HEK293 (cell line): ENCODE data around the gene CRABP2.
A peak's percentile ranks its signal among the peaks of the same experiment; 100 is the strongest.

Source experiments
- BCL11A ChIP-seq: fragments of 450-650 bp; formaldehyde crosslinking; IDR thresholded peaks from 2 replicates; pipeline ENCODE4 v1.5.1; 2016; ENCODE audit warnings: low read depth, missing biosample characterization, missing genetic modification characterization
- BCL6B ChIP-seq: fragments of 450-650 bp; formaldehyde crosslinking; IDR thresholded peaks from 2 replicates; pipeline ENCODE4 v1.5.1; 2017; ENCODE audit warnings: missing biosample characterization, missing genetic modification characterization
- GLIS1 ChIP-seq: fragments of 450-650 bp; formaldehyde crosslinking; IDR thresholded peaks from 2 replicates; pipeline ENCODE4 v1.5.1; 2016; ENCODE audit warnings: missing biosample characterization, missing genetic modification characterization
- HIC1 ChIP-seq: fragments of 450-650 bp; formaldehyde crosslinking; IDR thresholded peaks from 2 replicates; pipeline ENCODE4 v1.5.1; 2016; ENCODE audit warnings: missing biosample characterization, missing genetic modification characterization
- INSM2 ChIP-seq: fragments of 450-650 bp; formaldehyde crosslinking; IDR thresholded peaks from 2 replicates; pipeline ENCODE4 v1.5.1; 2016; ENCODE audit warnings: missing biosample characterization, missing genetic modification characterization
- KLF1 ChIP-seq: fragments of 450-650 bp; formaldehyde crosslinking; IDR thresholded peaks from 2 replicates; pipeline ENCODE4 v1.5.1; 2016; ENCODE audit warnings: missing biosample characterization, missing genetic modification characterization
- KLF7 ChIP-seq: fragments of 450-650 bp; formaldehyde crosslinking; IDR thresholded peaks from 2 replicates; pipeline ENCODE4 v1.5.1; 2016; ENCODE audit warnings: missing biosample characterization, missing genetic modification characterization, borderline replicate concordance
- SP7 ChIP-seq: fragments of 450-650 bp; formaldehyde crosslinking; IDR thresholded peaks from 2 replicates; pipeline ENCODE4 v1.5.1; 2016; ENCODE audit warnings: missing biosample characterization, missing genetic modification characterization
- ZBTB44 ChIP-seq: fragments of 450-650 bp; IDR thresholded peaks from 2 replicates; pipeline ENCODE4 v1.5.1; 2018; ENCODE audit warnings: missing biosample characterization, mild to moderate bottlenecking, missing genetic modification characterization
- ZFP37 ChIP-seq: fragments of 450-650 bp; formaldehyde crosslinking; IDR thresholded peaks from 2 replicates; pipeline ENCODE4 v1.5.1; 2016; ENCODE audit warnings: missing biosample characterization, missing genetic modification characterization
- ZNF148 ChIP-seq: fragments of 450-650 bp; formaldehyde crosslinking; IDR thresholded peaks from 2 replicates; pipeline ENCODE4 v1.5.0; 2017; ENCODE audit warnings: missing biosample characterization, missing genetic modification characterization, borderline replicate concordance
- ZNF155 ChIP-seq: fragments of 450-650 bp; formaldehyde crosslinking; IDR thresholded peaks from 2 replicates; pipeline ENCODE4 v1.5.1; 2016; ENCODE audit warnings: missing biosample characterization, missing genetic modification characterization
- ZNF202 ChIP-seq: fragments of 450-650 bp; formaldehyde crosslinking; IDR thresholded peaks from 2 replicates; pipeline ENCODE4 v1.5.1; 2016; ENCODE audit warnings: missing biosample characterization, missing genetic modification characterization, borderline replicate concordance
- ZNF302 ChIP-seq: fragments of 450-650 bp; formaldehyde crosslinking; IDR thresholded peaks from 2 replicates; pipeline ENCODE4 v1.5.1; 2016; ENCODE audit warnings: missing biosample characterization, missing genetic modification characterization, low read depth
- ZNF341 ChIP-seq: fragments of 450-650 bp; formaldehyde crosslinking; IDR thresholded peaks from 2 replicates; pipeline ENCODE4; 2016; ENCODE audit warnings: low read depth, missing biosample characterization, missing genetic modification characterization
- ZNF398 ChIP-seq: fragments of 450-650 bp; formaldehyde crosslinking; IDR thresholded peaks from 2 replicates; pipeline ENCODE4 v1.5.1; 2017; ENCODE audit warnings: missing biosample characterization, missing genetic modification characterization
- ZNF404 ChIP-seq: fragments of 450-650 bp; formaldehyde crosslinking; IDR thresholded peaks from 2 replicates; pipeline ENCODE4 v1.5.1; 2017; ENCODE audit warnings: missing biosample characterization, missing genetic modification characterization
- ZNF416 ChIP-seq: fragments of 450-650 bp; formaldehyde crosslinking; IDR thresholded peaks from 2 replicates; pipeline ENCODE4 v1.5.1; 2016; ENCODE audit warnings: missing biosample characterization, missing genetic modification characterization
- ZNF514 ChIP-seq: fragments of 450-650 bp; formaldehyde crosslinking; IDR thresholded peaks from 2 replicates; pipeline ENCODE4 v1.5.1; 2016; ENCODE audit warnings: missing biosample characterization, missing genetic modification characterization
- ZNF544 ChIP-seq: fragments of 450-650 bp; formaldehyde crosslinking; IDR thresholded peaks from 2 replicates; pipeline ENCODE4 v1.5.0; 2017; ENCODE audit warnings: missing biosample characterization, missing genetic modification characterization
- ZNF580 ChIP-seq: fragments of 450-650 bp; formaldehyde crosslinking; IDR thresholded peaks from 2 replicates; pipeline ENCODE4 v1.5.1; 2016; ENCODE audit warnings: missing biosample characterization, missing genetic modification characterization
- ZNF596 ChIP-seq: fragments of 450-650 bp; IDR thresholded peaks from 2 replicates; pipeline ENCODE4 v1.5.0; 2018; ENCODE audit warnings: missing biosample characterization, mild to moderate bottlenecking, missing genetic modification characterization, moderate library complexity
- ZNF610 ChIP-seq: fragments of 450-650 bp; formaldehyde crosslinking; IDR thresholded peaks from 2 replicates; pipeline ENCODE4 v1.5.1; 2016; ENCODE audit warnings: missing biosample characterization, missing genetic modification characterization, borderline replicate concordance
- ZNF645 ChIP-seq: fragments of 450-650 bp; formaldehyde crosslinking; IDR thresholded peaks from 2 replicates; pipeline ENCODE4; 2016; ENCODE audit warnings: missing biosample characterization, missing genetic modification characterization
- ZNF654 ChIP-seq: fragments of 450-650 bp; formaldehyde crosslinking; IDR thresholded peaks from 2 replicates; pipeline ENCODE4 v1.5.1; 2016; ENCODE audit warnings: low read depth, missing biosample characterization, missing genetic modification characterization
- ZNF768 ChIP-seq: fragments of 450-650 bp; formaldehyde crosslinking; IDR thresholded peaks from 2 replicates; pipeline ENCODE4 v1.5.1; 2018; ENCODE audit warnings: missing biosample characterization, mild to moderate bottlenecking, missing genetic modification characterization
- ZSCAN23 ChIP-seq: fragments of 450-650 bp; formaldehyde crosslinking; IDR thresholded peaks from 2 replicates; pipeline ENCODE4 v1.5.1; 2016; ENCODE audit warnings: missing biosample characterization, missing genetic modification characterization

Gene CRABP2

GRCh38 chr1:156706657-156707416 lies 1.5 kb upstream of the CRABP2 start (continued):
- TF ChIP-seq BCL6B (tag by site-specific recombination) (no peak), ZNF416 (tag by site-specific recombination) (no peak), ZNF404 (tag by site-specific recombination) (no peak), ZBTB44 (tag by site-specific recombination) (no peak), ZNF580 (no peak), INSM2 (tag by site-specific recombination) (peak; percentile 2; the same call in 1 of the 2 replicates), ZNF596 (no peak), ZSCAN23 (no peak), GLIS1 (tag by site-specific recombination) (peak; percentile 74), HIC1 (tag by site-specific recombination) (no peak), SP7 (tag by site-specific recombination) (0 out of 2 replicates have a peak, but pooled peaks have one; percentile 1), ZNF768 (tag by site-specific recombination) (no peak), ZNF202 (tag by site-specific recombination) (no peak), ZNF155 (no peak), ZNF514 (tag by site-specific recombination) (no peak), ZFP37 (tag by site-specific recombination) (no peak), ZNF654 (tag by site-specific recombination) (no peak), ZNF341 (tag by site-specific recombination) (0 out of 2 replicates have a peak, but pooled peaks have one; percentile 1), ZNF398 (no peak), ZNF544 (tag by site-specific recombination) (no peak), BCL11A (tag by site-specific recombination) (no peak), ZNF148 (tag by site-specific recombination) (no peak), KLF7 (tag by site-specific recombination) (no peak), ZNF645 (tag by site-specific recombination) (no peak), ZNF610 (no peak), ZNF302 (tag by site-specific recombination) (no peak), KLF1 (tag by site-specific recombination) (0 out of 2 replicates have a peak, but pooled peaks have one; percentile 10)
